HG03139 (cell line): ENCODE measurements around the gene ATRNL1.
"Not testable (repeated sequence)": the region's sequence is repeated elsewhere in the genome, so short reads cannot be mapped to it uniquely, and the experiment has no call there.

ENCODE experiments used
- ATAC-seq: cut with Tn5 transposase; IDR thresholded peaks from one replicate; pipeline ENCODE4 v1.9.1; 2021; ENCODE audit not compliant: unreplicated experiment

The ATRNL1 gene

DNA sequence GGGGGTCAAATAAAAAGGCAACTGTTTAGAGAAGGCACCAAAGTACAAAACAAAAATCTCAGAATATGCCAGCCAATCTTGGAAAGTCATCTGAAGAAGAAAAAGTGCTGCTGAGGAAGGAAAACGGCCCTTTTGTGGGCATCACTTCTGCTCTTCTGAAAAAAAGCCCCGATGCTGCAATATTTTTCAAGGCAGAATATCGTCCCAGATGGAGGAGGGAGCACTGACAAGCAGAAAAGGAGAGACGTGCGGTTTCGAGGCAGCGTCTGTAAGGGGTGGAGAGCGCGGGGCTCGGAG, 959 bp upstream of the ATRNL1 start:
- ATAC-seq = no peak

DNA sequence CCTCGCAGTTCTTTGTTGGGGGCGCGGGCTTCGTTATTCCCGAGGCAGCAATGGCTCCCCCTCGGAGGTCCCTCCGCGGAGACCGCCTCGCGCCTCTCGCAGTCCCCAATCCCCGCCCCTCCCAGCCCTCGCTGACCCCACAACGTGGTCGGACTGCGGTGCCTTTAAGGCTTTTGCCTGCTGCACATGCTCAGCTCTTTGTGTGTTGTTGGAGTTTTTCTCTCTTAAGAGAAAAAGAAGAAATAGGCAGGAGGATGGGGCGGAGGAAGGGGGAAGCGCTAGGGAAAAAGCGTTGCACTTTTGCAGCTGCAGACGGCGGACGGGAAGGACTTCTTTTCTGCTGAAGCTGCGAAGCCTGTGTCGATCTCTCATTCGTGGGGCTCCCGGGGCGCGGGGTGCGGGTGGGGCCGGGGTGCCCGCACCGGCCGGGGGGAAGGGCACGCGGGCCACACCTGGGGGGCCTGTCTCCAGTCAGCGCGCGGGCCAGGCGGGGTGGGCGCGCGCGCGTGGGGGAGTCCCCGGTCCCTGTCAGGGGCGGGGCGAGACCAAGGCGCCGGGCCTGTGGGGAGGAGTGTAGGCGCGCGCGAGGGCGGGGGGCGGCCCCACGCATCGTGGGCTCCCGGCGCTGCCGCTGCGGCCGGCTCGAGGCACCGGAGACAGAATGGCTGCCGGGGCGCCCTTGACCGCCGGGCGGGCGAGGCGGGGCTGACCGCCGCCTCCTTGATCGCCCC, 445 bp upstream of the ATRNL1 start:
- ATAC-seq = peak; percentile 66

DNA sequence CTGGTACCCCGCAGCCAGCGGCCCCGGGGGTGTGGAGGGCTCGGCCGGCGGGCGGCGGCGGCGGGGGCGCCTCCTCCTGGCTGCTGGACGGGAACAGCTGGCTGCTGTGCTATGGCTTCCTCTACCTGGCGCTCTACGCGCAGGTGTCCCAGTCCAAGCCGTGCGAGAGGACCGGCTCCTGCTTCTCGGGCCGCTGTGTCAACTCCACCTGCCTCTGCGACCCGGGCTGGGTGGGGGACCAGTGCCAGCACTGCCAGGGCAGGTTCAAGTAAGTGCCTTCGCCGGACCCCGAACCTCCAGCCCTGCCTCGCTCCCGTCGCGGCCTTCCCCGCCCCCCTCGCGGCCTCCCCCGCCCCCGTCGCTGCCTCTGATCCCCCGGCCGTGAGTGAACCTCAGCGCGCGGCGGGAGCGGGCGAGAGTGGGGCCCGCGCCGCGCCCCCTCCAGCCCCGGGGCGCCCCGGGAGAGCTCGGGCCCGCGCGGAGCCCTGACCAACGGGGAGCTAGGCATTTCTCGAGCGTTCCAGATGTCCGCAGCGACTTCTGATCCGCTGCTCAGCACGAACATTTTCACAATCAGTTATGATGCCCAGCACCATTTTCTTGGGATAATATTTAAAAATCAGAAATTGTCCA, 727 bp downstream of the ATRNL1 start:
- ATAC-seq = peak; percentile 53

DNA sequence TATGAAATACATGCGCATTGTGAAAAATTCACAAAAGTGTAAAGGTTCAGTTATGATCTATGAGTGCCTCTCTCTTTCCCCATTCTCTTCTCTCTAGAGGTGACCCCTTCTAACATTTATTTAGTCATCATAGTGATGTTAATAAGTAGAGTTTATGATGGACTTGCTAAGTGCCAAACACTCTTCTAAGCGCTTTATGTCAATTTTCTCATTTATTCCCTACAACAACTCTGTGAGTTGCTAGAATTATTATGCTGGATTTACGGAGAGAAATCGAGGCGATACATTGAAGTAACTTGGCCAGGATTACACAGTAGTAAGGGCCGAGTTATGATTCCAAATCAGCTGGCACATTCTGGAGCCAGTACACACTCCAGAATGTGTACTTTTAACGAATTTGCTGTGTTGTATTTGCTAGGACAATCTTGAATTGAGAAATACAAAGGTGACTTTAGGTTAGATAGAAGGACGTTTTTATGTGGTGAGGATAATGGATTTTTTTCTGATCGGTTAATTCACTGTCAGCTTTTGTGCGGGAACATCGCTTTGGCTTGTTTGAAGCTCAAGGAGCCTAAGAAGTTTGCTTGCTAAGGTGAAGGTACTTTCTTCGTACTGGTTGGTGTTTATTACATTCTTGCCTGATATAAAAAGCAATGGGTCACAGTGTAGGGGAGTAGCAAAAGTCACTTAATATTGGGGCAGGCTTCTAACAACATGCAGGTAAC, 1.4 kb downstream of the ATRNL1 start:
- no peak for ATAC-seq

DNA sequence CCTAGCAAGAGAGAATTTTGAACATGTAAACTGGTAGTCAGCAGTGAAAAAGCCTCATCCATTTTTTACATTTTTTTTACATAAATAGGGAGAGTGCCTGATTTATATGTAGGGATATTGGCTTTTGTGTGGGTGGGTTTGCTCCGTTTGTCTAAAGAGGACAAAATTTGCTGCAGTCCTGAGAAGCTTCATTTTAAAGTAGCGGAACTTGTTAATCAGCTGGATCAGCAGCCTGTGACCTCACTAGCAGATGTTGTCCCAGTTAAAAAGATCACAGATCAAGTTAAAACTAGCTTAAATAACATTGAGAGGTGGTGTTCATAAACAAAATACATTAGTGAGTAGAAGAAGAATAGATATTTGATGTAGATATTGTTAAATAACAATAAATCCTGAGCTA, 2.6 kb downstream of the ATRNL1 start:
- no peak for ATAC-seq

DNA sequence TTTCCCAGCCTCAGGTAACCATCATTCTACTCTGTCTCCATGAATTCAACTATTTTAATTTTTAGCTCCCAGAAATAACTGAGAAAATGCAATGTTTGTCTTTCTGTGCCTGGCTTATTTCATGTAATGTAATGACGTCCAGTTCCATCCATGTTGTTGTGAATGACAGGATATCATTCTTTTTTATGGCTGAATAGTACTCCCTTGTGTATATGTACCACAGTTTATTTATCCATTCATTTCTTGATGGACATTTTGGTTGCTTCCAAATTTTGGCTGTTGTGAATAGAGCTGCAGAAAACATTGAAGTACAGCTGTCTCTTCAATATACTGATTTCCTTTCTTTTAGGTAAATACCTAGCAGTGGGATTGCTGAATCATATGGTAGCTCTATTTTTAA, 10.5 kb downstream of the ATRNL1 start:
- ATAC-seq = no peak

DNA sequence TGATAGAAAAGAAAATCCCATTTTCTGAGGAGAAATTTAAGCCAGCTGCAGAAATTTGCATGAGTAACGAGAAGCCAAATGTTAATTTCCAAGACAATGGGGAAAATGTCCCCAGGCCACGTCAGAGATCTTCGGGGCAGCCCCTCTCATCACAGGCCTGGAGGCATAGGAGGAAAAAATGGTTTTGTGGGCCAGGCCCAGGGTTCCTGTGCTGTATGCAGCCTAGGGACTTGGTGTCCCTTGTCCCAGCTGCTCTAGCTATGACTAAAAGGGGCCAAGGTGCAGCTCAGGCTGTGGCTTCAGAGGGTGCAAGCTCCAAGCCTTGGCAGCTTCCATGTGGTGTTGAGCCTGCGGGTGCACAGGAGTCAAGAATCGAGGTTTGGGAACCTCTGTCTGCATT, 12.2 kb downstream of the ATRNL1 start:
- not testable (repeated sequence) for ATAC-seq

DNA sequence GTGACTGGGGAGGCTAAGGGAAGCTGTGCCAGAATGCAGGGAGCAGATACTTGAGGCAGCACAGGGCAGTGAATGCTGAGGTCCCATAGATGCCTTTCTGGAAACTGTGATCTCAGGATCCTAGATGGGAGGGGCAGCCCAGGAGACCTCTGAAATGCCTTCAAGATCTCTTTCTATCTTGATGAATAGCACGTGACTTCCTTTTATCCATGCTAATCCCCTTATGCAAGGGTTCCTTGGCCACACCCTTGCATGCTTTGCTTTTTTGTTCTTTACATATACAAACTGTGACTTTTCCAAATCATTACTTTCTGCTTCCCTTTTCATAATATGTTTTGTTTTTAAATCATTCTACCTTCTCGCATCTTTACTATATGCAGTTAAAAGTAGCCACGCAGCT, 14.7 kb downstream of the ATRNL1 start:
- no peak for ATAC-seq

DNA sequence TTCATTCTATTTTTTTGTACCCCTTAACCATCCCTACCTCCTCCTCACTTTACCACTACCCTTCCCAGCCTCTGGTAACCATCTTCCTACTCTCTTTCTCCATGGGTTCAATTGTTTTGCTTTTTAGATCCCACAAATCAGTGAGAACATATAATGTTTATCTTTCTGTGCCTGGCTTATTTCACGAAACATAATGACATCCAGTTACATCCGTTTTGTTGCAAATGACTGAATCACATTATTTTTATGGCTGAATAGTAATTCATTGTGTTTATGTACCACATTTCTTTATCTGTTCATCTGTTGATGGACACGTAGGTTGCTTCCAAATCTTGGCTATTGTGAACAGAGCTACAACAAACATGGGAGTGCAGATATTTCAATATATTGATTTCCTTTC, 24.1 kb downstream of the ATRNL1 start:
- no peak for ATAC-seq

DNA sequence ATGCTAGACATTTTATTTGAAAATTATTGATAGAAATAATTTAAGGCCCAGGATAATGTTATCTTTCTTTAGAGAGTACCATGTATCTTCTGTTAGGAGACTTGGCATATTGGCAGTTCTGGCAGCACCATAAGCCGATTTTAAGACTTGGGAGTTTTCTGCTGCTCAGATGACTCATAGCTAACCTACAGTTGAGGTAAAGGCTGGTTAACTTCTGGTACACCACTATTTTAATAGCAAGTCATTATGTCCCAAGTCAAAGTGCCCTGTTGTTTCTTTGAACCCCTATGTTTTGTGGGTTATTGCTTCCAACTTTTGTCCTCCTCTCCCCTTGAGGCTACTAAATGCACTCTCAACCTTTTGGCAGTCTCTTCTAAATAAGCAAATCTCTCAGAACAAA, 25.2 kb downstream of the ATRNL1 start:
- no peak for ATAC-seq

DNA sequence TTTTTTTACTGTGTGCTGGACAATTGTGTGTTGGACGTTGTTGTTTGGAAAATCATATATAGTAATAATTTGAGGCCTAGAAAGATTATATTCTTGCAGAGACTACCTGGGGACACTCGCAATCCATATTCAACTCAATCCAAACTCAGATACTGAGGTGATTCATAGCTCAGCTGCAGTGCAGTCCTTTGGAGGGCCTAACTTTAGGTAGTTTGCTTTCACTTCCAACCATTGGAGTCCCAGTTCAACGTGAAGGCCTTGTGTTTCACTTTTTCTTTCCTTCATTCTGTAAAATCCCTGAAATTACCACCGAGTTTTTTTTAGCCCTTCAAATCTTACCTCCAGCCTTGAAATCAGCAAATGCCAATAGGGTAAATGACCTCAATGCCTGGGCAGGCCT, 32.3 kb downstream of the ATRNL1 start:
- ATAC-seq = no peak

DNA sequence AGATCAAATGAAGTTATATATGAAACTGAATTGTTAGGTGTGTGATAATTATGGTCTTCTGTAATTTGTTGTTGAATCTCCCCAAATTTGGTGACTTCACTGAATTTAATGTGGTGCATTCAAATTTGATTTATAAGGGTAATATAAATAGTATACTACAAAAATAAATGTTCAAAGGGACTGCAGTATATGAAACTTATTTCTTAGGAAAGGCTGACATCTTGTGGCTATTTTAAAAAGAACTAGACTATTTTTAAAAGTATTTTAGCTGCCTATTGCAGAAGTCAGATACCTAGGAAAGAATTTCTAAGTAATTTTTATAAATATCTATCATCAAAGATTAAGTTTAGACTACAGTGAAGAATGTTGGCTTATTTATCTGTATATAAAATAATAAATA, 36.6 kb downstream of the ATRNL1 start:
- peak; percentile 63 for ATAC-seq

DNA sequence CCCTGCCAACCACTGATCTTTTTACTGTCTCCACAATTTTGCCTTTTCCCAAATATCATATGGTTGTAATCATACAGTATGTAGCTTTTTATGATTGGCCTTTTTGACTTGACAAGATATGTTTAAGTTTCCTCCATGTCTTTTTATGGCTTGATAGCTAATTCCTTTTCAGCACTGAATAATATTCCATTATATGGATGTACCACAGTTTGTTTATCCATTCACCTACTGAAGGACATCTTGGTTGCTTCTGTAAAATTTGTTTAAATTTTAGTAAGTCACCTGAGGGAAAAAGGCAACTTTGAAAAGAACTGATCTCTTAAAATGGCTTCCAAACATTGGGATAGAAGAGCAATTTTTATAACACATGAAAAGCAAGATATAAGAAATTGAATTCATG, 43.5 kb downstream of the ATRNL1 start:
- ATAC-seq = no peak

DNA sequence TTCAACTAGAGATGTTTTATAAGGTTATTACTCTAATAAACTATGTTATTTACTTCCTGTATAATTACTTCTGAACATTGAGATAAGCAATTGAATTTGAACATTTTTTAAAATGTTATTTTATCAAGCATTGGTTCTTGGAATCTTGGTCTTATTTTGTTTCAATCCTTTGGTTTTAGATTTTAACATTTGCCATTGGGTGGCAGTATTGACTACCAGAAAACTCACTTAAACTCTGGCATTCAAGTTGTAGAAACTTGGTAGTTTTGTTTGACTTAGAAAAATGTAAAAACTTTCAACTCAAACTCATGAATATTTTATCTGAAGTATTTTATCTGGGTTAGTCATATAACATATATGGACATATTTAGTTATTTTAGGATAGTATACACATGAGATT, 48.1 kb downstream of the ATRNL1 start:
- ATAC-seq = no peak

DNA sequence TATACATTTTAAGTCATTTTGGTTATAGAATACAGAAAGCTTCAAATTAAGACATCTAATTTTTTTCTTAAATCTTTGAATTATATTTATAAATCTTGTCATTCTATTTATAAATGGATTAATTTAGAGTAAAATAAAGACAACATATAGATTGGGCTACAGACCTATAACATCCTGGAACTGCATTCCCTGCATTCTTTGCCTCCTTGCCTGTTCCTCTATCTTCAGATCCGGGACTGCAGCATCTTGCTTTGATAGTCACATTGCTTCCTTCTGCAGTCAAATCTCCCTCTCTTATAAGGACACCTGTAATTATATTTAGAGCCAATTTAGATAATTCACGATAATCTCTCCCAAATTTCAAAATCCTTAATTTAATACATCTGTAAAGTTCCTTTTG, 64.2 kb downstream of the ATRNL1 start:
- no peak for ATAC-seq

DNA sequence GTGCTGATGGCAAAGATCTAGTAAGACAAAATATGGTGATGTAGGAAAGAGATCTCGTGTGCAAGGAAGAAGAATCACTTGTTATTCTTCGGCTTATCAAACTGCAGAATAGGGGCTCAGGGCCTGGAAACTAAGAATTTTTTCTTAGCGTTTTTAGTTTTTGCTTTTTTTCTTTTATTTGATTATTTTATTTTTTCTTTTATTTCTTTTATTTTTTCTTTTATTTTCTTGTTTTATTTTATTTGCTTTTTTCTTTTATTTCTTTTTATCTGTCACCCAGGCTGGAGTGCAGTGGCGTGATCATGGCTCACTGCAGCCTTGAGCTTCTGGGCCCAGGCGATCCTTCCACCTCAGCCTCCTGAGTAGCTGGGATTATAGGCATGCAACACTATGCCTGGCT, 70.0 kb downstream of the ATRNL1 start:
- ATAC-seq = no peak

DNA sequence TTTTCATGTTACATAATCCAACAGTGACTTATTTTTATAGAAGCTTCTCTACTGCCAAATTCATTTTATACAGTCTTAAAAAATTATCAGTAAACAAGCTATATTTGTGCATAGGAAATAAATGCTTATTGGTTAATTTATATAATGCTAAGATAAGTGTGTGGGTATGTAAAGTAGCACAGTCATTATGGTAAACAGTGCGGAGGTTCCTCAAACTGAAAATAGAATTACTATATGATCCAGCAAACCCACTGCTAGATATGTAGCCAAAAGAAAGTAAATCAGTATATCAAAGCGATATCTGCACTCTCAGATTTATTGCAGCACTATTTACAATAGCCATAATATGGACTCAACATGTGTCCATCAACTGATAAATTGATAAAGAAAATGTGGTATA, 71.1 kb downstream of the ATRNL1 start:
- no peak for ATAC-seq

DNA sequence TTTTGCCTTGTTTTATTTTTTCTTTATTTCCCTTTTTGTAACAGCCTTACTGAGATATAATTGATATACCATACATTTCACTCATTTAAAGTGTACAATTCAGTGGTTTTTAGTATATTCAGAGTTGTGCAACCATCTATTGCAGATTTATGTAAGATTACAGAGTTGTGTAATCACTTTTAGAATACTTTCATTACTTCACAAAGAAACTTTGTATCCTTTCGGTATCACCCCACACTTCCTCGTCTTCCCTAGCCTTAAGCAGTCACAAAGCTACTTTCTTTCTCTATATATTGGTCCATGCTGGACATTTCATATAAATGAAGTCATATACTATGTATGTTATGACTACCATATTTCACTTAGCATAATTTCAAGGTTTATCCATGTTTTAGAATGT, 74.6 kb downstream of the ATRNL1 start:
- no peak for ATAC-seq

DNA sequence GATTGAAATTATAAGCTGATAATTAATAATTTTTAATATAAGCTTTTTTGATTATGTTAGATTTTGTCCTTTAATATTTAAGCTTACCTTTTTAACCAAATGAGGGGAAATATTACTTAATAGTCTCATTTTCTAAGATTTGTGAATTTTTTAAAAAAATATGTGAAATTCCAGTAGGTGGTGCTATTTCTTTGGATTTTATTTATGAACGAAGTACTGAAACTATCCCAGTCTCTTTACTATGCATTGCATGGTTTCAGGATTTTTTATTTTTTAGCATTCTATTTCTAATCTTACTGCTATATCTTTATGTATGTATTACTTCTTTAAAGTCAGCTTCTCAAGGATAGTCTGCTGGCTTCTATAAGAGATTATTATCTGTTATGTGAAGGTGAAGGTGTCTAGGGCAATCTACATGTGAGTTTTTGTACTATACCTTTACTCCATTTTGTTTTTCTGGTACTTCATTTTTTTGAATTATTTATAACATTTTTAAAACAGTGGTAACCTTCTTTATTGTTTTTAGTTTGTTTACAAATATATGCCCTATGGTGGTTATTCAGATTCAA, 78.3 kb downstream of the ATRNL1 start:
- ATAC-seq = no peak

DNA sequence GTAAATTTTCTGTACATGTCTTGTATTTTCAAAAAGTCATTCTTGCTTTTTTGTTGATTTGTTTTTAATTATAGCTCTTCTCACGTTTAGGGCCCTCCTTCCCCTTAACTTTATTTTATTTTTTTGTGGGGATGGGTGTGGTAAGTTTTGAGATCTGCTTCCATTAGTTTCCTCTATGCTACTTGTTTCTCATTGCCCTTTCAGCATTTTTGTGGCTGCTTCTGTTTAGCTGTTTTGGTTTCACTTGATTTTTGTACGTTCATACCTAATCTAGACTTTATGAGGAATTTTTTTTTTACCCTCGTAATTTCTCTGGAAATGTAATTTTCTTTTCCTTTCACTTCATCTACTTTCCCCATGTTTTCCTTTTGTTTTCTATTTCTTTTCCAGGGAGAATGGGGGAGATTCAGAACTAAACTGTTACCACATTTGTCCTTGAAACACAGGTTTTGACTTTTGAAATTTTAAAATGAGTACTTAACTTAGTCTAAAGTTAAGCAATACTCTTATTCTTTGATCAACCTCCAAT, 80.8 kb downstream of the ATRNL1 start:
- ATAC-seq = no peak

DNA sequence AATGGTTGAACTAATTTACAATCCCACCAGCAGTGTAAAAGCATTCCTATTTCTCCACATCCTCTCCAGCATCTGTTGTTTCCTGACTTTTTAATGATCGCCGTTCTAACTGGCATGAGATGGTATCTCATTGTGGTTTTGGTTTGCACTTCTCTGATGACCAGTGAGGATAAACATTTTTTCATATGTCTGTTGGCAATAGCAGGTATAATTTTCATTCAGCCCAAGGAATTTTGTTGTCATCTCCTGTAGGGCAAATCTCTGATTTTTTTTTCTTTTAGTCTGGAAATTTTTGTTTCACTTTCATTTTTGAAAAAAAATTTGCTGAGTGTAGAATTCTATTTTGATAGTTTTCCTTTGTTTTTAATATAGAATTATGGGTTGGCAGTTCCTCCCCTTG, 114.1 kb downstream of the ATRNL1 start:
- ATAC-seq = not testable (repeated sequence)

DNA sequence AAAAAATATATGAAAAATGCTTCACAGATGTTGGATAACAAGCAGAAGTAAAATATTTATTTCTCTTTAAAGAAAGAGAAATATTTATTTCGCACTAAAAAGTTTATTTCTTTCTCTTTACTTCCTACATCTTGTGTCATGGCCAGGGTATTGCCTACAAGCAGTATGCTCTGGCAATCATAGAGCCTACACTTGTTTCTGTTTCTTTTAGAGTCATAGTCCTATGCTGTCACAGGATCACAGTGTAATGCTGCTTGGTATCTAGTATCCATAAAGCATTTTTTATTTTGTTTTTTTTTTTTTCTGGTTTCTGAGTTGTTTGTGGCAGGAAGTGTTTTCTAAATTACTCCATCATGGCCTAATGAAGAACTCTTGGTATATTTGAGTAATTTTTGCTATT, 116.0 kb downstream of the ATRNL1 start:
- no peak for ATAC-seq
